Frontal cortex (tissue), 4 donors: ENCODE measurements around the gene OR11G2. TPM values are rescaled to one million over a fixed set of nuclear protein-coding genes. Genes with fewer than 3 reads are reported as not detected.
"Not testable (repeated sequence)": the region's sequence is repeated elsewhere in the genome, so short reads cannot be mapped to it uniquely, and the experiment has no call there.

Experiments
- DNase-seq, 2 donors: peaks; one replicate each; pipeline ENCODE4 v3.0.0; 2012; ENCODE audit warnings: low spot score in 2 of 2
- FAIRE-seq: peaks from 2 replicates; lab custom pipeline; 2012; peaks lifted over from hg19 to GRCh38; lab: Jason Lieb, UNC
- total RNA-seq: library from RNA; depleted of rRNA; stranded (reverse); fragments of >200 nt; gene quantifications from one replicate; pipeline ENCODE4 v1.2.3, GENCODE V29; 2014
- donor health status: control.
- donor health status: control.
- donor health status: control.

OR11G2 gene, protein sequence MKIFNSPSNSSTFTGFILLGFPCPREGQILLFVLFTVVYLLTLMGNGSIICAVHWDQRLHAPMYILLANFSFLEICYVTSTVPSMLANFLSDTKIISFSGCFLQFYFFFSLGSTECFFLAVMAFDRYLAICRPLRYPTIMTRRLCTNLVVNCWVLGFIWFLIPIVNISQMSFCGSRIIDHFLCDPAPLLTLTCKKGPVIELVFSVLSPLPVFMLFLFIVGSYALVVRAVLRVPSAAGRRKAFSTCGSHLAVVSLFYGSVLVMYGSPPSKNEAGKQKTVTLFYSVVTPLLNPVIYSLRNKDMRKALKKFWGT
- not detected for total RNA-seq

DNA sequence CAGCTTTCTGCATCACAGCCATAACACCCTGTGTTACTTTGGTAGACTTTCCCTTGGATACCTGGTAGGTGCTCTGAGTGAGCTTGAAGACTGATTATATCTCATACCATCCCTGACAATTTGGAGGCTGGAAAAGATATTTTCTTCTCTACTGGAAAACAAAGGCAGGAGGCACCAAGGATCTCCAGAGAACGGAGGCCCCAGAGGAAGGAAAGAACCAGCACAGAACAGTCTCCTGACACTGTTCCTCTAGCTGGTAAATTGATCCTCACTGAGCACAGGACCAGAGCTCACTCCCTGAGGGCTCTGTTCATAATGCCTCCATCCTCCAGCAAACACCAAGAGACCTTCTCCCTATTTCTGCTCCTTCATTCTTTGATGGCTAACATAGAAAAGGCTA, at the start of gene OR11G2:
OR11G2 (plus strand) TSS at position 301 of the 400 bp plus-strand sequence. CDS start 6,542 bp downstream, outside the sequence.
- FAIRE-seq (no peak), DNase-seq (no peak)

DNA sequence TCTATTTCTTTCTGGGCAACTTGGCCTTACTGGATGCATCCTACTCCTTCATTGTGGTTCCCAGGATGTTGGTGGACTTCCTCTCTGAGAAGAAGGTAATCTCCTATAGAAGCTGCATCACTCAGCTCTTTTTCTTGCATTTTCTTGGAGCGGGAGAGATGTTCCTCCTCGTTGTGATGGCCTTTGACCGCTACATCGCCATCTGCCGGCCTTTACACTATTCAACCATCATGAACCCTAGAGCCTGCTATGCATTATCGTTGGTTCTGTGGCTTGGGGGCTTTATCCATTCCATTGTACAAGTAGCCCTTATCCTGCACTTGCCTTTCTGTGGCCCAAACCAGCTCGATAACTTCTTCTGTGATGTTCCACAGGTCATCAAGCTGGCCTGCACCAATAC, 46.8 kb upstream of the OR11G2 start:
- DNase-seq: no peak
- no peak for FAIRE-seq

DNA sequence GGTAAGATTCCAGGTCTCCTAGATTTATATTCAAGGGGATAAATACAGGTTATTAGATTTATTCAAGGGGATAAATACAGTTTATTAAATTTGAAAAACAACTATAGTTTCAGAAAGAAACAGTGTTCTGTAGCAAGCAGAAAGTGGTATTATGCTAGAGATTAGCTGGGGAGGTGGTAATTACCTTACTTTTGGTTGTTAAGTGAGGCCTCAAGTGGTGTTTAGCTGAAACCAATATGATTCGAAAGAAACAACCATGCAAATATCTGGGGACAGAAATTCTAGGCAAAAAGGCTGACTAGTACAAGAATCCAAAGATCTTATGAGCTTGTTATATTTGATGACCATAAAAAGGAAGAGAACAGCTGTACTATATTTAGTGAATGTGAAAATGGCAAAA, 45.9 kb upstream of the OR11G2 start:
- FAIRE-seq (no peak), DNase-seq (no peak)

DNA sequence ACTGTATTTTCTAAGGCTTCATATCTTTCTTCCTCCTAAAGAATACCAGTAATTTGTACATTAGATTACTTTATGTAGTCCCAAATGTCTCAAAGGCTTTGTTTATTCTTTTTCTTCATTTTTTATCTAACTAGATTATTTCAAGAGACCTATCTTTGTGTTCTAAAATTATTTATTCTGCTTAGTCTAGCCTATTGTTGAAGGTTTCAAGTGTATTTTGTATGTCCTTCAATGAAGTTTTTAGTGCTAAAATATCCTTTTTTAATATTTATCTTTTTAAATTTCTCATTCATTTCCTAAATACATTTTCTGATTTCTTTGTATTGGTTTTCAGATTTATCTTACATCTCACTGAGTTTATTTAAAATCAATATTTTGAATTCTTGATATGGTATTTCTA, 26.2 kb upstream of the OR11G2 start:
- DNase-seq: no peak
- no peak for FAIRE-seq

DNA sequence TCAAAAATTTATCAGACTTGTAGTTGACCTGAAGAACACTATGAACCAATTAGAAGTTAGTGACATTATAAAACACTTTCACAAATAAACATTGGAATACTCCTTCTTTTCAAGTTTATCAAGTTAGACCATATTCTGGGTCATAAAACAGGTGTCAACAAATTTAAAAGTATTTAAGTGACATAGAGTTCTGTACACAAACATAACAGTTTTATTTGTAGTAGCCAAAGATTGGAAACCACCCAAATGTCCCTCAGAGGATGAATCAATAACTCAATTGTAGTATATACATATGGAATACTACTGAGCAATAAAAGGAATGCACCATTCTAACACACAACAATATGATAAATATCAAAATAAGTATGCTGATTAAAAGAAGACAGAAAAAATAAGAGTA, 23.6 kb upstream of the OR11G2 start:
- FAIRE-seq: no peak
- no peak for DNase-seq

DNA sequence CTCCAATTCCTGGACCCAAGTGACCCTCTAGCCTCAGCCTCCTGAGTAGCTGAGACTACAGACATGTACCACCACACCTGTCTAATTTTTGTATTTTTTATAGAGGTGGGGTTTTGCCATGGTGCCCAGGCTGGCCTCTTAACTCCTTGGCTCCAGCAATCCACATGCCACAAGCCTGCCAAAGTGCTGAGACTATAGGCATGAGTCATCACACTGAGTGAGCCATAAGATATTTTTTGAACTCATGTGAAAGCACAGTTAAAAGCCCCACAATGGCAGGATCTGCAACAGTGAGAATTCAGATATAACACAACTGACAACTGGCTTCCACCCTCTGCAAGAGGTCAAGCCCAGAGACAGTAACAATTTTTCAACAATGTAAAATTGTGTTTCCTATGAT, 20.8 kb upstream of the OR11G2 start:
- not testable (repeated sequence) for FAIRE-seq

DNA sequence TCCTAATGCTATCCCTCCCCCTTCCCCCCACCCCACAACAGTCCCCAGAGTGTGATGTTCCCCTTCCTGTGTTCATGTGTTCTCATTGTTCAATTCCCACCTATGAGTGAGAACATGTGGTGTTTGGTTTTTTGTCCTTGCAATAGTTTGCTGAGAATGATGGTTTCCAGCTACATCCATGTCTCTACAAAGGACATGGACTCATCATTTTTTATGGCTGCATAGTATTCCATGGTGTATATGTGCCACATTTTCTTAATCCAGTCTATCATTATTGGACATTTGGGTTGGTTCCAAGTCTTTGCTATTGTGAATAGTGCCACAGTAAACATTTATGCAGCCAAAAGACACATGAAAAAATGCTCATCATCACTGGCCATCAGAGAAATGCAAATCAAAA, 16.5 kb upstream of the OR11G2 start:
- not testable (repeated sequence) for DNase-seq, FAIRE-seq

More for the DNA sequence above, 20.8 kb upstream of the OR11G2 start:
- not testable (repeated sequence) for DNase-seq

DNA sequence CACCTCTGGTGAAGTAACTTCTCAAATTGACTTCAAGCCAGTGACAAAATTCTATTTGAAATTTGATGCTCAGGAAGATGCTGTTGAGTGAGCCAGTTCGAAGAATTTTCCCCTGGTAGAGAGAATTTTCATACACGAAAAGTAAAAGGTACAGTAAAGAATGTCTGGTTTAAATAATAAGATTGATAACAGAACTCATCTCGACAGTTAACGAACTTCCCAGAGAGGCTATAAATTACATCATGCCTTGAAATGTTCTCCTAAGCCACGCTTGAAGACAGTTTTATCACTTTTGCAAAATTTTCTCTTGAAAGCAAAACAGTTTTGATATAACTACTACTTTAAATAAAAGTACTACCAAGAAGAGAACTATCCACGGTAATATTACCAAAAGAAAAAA, 14.4 kb upstream of the OR11G2 start:
- FAIRE-seq (no peak), DNase-seq (no peak)

DNA sequence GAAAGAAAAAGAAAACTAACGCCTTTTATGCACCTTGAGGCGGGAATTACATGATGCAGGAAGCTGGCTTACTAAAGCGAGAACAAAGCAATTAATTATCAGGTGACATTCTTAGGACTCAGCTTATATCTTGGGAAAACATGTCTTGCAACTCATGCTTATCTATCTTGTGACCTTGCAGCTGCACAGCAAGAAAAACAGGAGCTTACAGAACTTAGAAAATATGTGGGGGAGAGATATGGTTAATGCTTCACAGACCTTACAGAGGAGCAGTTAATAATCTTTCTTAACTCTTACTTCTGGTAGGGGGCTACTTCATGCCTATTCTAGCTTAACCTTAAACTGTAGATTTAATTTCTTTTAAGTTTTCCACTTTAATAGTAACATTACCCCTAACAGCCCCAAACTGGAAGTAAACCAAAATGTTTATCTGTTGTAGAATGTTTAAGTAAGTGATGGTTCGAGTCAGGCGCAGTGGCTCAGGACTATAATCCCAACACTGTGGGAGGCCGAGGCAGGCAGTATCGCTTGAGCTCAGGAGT, 13.2 kb upstream of the OR11G2 start:
- no peak for FAIRE-seq
- DNase-seq: no peak

DNA sequence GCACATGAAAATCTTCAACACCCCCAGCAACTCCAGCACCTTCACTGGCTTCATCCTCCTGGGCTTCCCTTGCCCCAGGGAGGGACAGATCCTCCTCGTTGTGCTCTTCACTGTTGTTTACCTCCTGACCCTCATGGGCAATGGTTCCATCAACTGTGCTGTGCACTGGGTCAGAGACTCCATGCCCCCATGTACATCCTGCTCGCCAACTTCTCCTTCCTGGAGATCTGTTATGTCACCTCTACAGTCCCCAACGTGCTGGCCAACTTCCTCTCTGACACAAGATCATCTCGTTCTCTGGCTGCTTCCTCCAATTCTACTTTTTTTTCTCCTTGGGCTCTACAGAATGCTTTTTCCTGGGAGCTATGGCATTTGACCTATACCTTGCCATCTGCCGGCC, 11.5 kb upstream of the OR11G2 start:
- no peak for DNase-seq
- FAIRE-seq: no peak

DNA sequence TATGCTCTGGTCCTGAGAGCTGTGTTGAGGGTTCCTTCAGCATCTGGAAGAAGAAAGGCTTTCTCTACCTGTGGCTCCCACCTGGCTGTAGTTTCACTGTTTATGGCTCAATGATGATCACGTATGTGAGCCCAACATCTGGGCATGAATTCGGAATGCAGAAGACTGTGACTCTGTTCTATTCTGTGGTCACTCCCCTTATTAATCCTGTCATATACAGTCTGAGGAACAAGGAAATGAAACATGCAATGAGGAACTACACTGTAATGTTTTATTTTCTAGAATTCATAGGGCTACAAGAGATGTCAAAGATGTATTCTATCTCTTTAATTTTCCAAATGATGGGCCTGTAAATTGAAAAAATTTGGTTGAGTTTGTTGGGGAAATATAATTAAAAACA, 10.8 kb upstream of the OR11G2 start:
- no peak for FAIRE-seq

DNA sequence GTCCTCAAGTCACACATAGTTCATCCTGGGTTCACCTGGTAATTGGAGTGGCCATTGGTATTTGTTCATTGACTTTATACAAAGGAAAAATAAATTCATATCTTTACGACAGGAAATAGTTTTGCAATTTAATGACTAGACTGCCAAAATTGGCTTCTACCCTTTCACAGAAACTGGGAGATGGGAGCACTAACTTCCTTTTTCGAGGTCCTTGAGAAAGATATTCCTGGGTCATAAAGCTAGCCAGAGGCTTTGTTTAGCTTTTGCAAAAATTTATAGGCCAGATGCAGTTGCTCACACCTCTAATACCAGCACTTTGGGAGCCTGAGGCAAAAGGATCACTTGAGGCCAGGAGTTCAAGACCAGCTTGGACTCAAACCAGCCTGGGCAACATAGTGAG, 10.2 kb upstream of the OR11G2 start:
- FAIRE-seq (no peak), DNase-seq (no peak)

More for the DNA sequence above, 10.8 kb upstream of the OR11G2 start:
- DNase-seq: no peak

DNA sequence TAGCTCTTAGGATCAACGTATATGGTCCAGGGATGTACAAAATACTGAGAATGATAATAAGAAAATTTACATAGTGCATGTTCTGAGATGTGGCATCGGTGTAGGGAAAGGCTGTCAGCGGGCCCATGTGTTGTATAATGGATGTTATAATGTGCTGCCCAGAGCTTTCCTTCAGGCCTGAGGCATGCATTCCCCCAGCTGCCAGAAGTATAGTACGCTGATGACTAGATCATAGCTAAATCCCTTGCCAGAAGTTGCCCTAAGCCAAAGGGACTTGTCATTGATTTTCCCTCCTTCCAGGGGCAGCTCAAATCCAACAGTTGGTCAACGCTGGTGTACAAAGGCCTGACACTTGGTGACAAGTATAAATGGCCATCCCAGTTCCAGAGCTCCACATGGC, 6.5 kb upstream of the OR11G2 start:
- FAIRE-seq: no peak
- no peak for DNase-seq

DNA sequence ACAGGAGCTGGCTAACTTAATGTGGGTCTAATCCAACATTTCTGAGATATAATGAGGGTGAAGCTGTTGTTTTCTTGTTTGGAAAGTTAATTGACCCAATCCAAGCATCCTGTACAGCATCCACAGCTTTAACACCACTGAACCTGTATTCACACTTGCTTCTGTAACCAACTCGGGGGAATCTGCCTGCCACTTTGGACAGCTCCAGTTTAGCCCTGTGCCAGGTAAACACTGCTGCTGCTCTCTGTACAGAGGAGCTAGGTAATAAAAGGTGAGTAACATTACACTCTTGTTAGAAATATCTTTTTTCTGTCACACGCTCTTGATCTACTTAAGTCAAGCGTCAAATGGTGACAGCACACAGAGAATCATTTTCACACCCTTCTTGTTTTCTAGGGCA, 700 bp downstream of the OR11G2 start:
- DNase-seq (no peak), FAIRE-seq (no peak)

DNA sequence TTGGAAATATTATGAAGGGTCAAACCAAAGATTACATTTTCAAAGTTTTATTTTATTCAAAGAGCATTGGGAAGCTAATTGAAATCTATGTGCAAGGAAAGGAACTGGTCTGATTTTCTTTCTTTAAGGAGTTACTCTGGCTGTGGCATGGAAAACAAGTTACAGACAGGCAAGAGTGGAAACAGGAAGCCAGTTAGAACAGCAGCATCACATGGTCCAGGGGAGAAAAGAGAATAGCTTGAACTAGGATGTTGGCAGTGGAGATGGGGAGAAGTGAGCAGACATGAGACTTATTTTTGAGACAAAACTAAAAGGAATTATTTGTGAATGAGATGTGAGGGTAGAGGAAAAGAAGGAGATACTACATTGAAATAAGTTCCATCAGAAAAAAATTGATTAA, 3.4 kb downstream of the OR11G2 start:
- FAIRE-seq: no peak
- DNase-seq: no peak

DNA sequence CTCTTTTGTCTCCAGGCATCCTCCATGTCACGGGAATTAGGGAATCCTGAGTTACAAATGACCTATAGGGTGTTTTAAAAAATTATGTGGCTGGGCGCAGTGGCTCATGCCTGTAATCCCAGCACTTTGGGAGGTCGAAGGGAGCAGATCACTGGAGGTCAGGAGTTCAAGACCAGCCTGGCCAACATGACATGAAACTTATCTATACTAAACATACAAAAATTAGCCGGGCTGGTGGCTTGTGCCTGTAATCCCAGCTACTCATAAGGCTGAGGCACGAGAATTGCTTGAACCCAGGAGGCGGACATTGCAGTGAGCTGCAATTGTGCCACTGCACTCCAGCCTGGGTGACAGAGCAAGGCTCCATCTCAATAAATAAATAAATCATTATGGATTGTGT, 4.5 kb downstream of the OR11G2 start:
- not testable (repeated sequence) for DNase-seq, FAIRE-seq

DNA sequence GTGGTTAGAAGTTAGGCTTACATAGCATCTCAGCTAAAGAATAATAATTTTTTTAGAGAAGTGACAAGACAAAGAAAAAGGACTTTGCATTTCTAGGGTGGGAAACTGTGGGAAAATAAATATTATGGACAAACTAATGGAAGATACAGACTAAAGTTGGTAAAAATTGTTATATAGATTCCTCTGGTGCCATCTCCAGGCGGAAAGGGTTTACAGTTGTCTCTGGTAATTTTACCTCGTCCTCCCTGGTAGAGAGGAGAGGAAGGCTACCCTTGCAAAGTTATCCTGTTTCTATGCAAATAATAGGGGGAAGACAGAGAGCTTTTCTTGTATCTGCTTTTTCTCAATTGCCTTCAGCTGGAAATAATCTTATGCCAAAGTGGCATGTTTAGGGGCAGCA, 5.2 kb downstream of the OR11G2 start:
- FAIRE-seq (no peak), DNase-seq (no peak)

DNA sequence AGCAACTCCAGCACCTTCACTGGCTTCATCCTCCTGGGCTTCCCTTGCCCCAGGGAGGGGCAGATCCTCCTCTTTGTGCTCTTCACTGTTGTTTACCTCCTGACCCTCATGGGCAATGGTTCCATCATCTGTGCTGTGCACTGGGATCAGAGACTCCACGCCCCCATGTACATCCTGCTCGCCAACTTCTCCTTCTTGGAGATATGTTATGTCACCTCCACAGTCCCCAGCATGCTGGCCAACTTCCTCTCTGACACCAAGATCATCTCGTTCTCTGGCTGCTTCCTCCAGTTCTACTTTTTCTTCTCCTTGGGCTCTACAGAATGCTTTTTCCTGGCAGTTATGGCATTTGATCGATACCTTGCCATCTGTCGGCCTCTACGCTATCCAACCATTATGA, 6.8 kb downstream of the OR11G2 start:
- DNase-seq: no peak
- FAIRE-seq: no peak

DNA sequence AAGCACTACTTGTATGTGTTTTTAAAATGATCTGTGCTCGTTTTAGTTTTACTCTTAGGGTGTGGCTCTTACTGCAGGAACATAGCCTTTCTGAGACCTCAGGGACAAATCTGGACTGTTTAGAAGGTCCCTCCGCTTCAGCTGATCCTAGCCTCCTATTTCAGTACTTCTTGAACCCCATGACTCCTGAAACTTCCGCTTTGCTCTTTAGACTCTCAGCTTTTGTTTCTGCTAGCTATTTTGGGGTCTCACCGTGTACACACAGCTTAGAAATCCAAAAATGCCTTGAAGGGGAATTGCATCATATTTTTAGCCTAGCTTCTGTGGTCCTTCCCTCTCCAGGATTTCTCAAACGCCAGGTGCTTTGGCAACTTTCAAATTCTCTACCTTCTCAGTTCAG, 8.3 kb downstream of the OR11G2 start:
- FAIRE-seq: no peak
- DNase-seq: no peak

DNA sequence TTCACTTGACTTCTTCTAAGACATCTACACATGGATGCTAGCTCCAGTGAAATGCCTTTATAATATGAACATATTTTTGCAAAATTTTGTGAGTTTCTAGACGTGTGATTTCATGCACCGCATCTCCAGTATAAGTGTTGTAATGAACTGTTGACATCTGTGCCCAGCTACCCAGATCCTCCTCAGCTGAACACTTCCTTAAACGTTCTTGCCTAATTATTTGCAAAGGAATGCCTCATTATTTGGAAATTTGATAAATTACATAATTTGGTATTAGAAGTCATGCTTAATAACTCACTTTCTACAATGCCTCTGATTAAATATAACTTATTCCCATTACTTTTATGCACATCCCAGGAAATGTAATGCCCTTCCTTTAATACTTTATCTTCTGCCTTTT, 14.0 kb downstream of the OR11G2 start:
- no peak for DNase-seq

DNA sequence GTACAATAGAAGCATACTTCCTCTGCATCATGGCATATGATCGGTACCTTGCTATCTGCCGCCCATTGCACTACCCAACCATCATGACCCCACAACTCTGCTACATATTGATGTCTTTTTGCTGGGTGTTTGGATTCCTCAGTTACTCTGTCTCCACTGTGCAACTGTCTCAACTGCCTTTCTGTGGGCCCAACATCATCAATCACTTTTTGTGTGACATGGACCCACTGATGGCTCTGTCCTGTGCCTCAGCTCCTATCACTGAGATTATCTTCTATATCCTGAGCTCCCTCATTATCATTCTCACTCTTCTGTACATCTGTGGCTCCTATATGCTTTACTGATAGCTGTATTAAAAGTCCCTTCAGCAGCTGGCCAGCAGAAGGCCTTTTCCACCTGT, 18.9 kb downstream of the OR11G2 start:
- DNase-seq (no peak), FAIRE-seq (no peak)

More for the DNA sequence above, 14.0 kb downstream of the OR11G2 start:
- FAIRE-seq: no peak

DNA sequence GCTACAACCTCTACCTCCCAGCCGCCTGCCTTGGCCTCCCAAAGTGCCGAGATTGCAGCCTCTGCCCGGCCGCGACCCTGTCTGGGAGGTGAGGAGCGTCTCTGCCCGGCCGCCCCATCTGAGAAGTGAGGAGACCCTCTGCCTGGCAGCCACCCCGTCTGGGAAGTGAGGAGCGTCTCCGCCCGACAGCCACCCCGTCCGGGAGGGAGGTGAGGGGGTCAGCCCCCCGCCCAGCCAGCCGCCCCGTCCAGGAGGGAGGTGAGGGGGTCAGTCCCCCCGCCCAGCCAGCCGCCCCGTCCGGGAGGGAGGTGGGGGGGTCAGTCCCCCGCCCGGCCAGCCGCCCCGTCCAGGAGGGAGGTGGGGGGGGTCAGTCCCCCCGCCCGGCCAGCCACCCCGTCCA, 21.7 kb downstream of the OR11G2 start:
- not testable (repeated sequence) for FAIRE-seq, DNase-seq
